ENCODE data around the gene B4GALT6.

DNA sequence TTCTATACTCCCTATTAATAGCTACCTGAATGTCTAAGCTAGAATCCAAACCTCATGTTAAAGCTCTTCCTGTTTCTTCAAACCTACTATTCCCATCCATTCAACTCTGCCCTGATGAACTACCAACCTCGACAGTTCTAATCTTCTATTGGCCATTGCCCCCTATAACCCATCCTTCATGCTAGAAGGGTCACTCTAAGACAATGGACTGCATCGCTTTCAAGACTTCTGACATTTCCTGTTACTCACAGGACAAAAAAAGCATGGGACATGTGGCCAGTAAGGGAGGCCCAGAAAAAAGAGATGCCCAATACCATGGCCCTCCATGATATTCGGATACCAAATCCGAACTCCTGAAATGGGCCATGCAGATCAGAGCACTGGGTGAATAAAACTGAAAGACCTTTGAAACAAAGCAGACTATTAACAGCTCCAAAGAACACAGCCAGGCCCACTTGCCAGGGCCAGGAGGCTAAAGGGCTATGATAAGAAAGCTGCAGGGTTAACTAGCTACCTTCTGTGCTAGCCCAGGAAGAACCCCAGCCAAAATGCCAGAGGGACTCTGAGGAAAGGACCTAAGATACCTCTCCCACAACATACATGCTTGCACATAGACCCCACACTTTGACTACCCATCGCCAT is 4.5 kb downstream of the B4GALT6 start:
- TF ChIP-seq EHMT2 (IDR thresholded peaks at IDR 0.05) (no peak), SRSF1 (IDR thresholded peaks at IDR 0.05; ENCODE audit: low read depth, low read length) (no peak), TEAD2 (tag; IDR thresholded peaks at IDR 0.05) (no peak), RNF2 (IDR thresholded peaks at IDR 0.05) (no peak), CEBPB (tag; IDR thresholded peaks at IDR 0.05) (no peak), NR4A1 (CRISPR knock-in tag; IDR thresholded peaks at IDR 0.05) (no peak), NR4A1 (tag; IDR thresholded peaks at IDR 0.05) (no peak), ZSCAN32 (CRISPR knock-in tag; IDR thresholded peaks at IDR 0.05) (no peak), CBX1 (IDR thresholded peaks at IDR 0.05; ENCODE audit: low read depth) (no peak), PHF8 (IDR thresholded peaks at IDR 0.05; ENCODE audit: borderline replicate concordance, low read length) (no peak), TCF7L2 (IDR thresholded peaks at IDR 0.05; ENCODE audit: low read depth, low read length) (no peak)
- TF ChIP-seq, protein P1, sequence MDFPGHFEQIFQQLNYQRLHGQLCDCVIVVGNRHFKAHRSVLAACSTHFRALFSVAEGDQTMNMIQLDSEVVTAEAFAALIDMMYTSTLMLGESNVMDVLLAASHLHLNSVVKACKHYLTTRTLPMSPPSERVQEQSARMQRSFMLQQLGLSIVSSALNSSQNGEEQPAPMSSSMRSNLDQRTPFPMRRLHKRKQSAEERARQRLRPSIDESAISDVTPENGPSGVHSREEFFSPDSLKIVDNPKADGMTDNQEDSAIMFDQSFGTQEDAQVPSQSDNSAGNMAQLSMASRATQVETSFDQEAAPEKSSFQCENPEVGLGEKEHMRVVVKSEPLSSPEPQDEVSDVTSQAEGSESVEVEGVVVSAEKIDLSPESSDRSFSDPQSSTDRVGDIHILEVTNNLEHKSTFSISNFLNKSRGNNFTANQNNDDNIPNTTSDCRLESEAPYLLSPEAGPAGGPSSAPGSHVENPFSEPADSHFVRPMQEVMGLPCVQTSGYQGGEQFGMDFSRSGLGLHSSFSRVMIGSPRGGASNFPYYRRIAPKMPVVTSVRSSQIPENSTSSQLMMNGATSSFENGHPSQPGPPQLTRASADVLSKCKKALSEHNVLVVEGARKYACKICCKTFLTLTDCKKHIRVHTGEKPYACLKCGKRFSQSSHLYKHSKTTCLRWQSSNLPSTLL (IDR thresholded peaks at IDR 0.05): no peak
